DOHH2 (cell line): ENCODE results near the gene TNFRSF6B.

Source experiments
- H3F3A ChIP-seq: fragments of 200-600 bp; sonication (generic), shearing (Covaris generic); 2 replicates; pipeline ENCODE4 v1.6.0; 2016; ENCODE audit warnings: antibody characterized with exemption, mild to moderate bottlenecking; ENCODE audit not compliant: control insufficient read depth, insufficient read depth
- H3K27ac ChIP-seq: fragments of 200-600 bp; sonication (generic); 2 replicates; pipeline ENCODE4 v1.5.1; 2014; ENCODE audit warnings: low read depth, mild to moderate bottlenecking, low read length, moderate library complexity
- H3K27me3 ChIP-seq: fragments of 200-600 bp; sonication (generic); 2 replicates; pipeline ENCODE4 v1.6.1; 2014; ENCODE audit warnings: mild to moderate bottlenecking, low read length, mixed read lengths; ENCODE audit not compliant: control insufficient read depth
- H3K36me3 ChIP-seq: fragments of 200-600 bp; sonication (generic); 2 replicates; pipeline ENCODE4 v1.6.1; 2014; ENCODE audit warnings: mild to moderate bottlenecking, low read length, moderate library complexity, mixed read lengths; ENCODE audit not compliant: control insufficient read depth
- H3K4me1 ChIP-seq: fragments of 200-600 bp; sonication (generic); 2 replicates; pipeline ENCODE4 v1.6.1; 2014; ENCODE audit warnings: mild to moderate bottlenecking, low read length, mixed read lengths; ENCODE audit not compliant: control insufficient read depth
- H3K4me2 ChIP-seq: fragments of 200-600 bp; sonication (generic); 2 replicates; pipeline ENCODE4 v1.6.0; 2014; ENCODE audit warnings: mild to moderate bottlenecking, low read length, moderate library complexity
- H3K4me3 ChIP-seq: fragments of 200-600 bp; sonication (generic); 2 replicates; pipeline ENCODE4 v1.5.1; 2014; ENCODE audit warnings: mild to moderate bottlenecking, low read length, mixed read lengths
- H3K79me2 ChIP-seq: fragments of 200-600 bp; sonication (generic); 2 replicates; pipeline ENCODE4 v1.6.1; 2014; ENCODE audit warnings: mild to moderate bottlenecking, low read length, mixed read lengths; ENCODE audit not compliant: control insufficient read depth
- H3K9me2 ChIP-seq: fragments of 200-600 bp; sonication (generic); replicated peaks from 2 replicates; pipeline ENCODE4 v1.6.1; 2014; ENCODE audit warnings: mild to moderate bottlenecking, low read length, mixed read lengths; ENCODE audit not compliant: control insufficient read depth
- H3K9me3 ChIP-seq: fragments of 200-600 bp; sonication (generic); 2 replicates; pipeline ENCODE4 v1.6.1; 2014; ENCODE audit warnings: antibody characterized with exemption, low read length, mixed read lengths; ENCODE audit not compliant: control insufficient read depth, insufficient read depth
- H4K20me1 ChIP-seq: fragments of 200-600 bp; sonication (generic); 2 replicates; pipeline ENCODE4 v1.6.0; 2014; ENCODE audit warnings: low read depth, mild to moderate bottlenecking, antibody characterized with exemption, low read length, moderate library complexity; ENCODE audit not compliant: control insufficient read depth, insufficient read depth
- CTCF ChIP-seq: fragments of 200-600 bp; sonication (generic); IDR thresholded peaks from one replicate; pipeline ENCODE4 v1.5.1; 2014; ENCODE audit warnings: antibody characterized with exemption, mild to moderate bottlenecking, low read depth, low read length; ENCODE audit not compliant: poor library complexity, severe bottlenecking
- EZH2phosphoT487 ChIP-seq: fragments of 200-600 bp; sonication (generic); IDR thresholded peaks from 2 replicates; pipeline ENCODE4 v1.6.1; 2017; ENCODE audit warnings: borderline replicate concordance, mild to moderate bottlenecking, antibody characterized with exemption, low read length, moderate library complexity, mixed read lengths

Gene TNFRSF6B

GRCh38 chr20:63734111-63734945 is 37.9 kb downstream of the TNFRSF6B start:
- Histone ChIP-seq H3K9me3 (no peaks in the 10 kb centered on the region; the same call in 1 of the 2 replicates), H3K4me1 (peaks cover 54% of the 10 kb centered on the region), H4K20me1 (no peaks in the 10 kb centered on the region), H3K79me2 (peaks cover 29% of the 10 kb centered on the region), H3K4me2 (no peak overlapping the region), H3K27ac (no peak overlapping the region), H3K9me2 (no peaks in the 10 kb centered on the region), H3K27me3 (no peaks in the 10 kb centered on the region), H3K36me3 (peaks cover 49% of the 10 kb centered on the region), H3F3A (peaks cover 7% of the 10 kb centered on the region; the same call in 1 of the 2 replicates), H3K4me3 (no peak overlapping the region)
- TF ChIP-seq EZH2phosphoT487 (no peak), CTCF (no peak)

- Histone ChIP-seq H3F3A (peaks cover 7% of the 10 kb centered on the region; the same call in 1 of the 2 replicates), H3K27me3 (no peaks in the 10 kb centered on the region), H3K4me3 (no peak overlapping the region), H3K27ac (no peak overlapping the region), H3K4me1 (peaks cover 46% of the 10 kb centered on the region), H3K36me3 (peaks cover 41% of the 10 kb centered on the region), H3K4me2 (no peak overlapping the region), H3K79me2 (peaks cover 24% of the 10 kb centered on the region), H3K9me2 (no peaks in the 10 kb centered on the region), H3K9me3 (no peaks in the 10 kb centered on the region; the same call in 1 of the 2 replicates), H4K20me1 (no peaks in the 10 kb centered on the region)
- TF ChIP-seq CTCF (no peak), EZH2phosphoT487 (no peak)
These were observed 38.8 kb downstream of the TNFRSF6B start for GRCh38 chr20:63734946-63735858.

GRCh38 chr20:63735859-63736718 is 39.6 kb downstream of the TNFRSF6B start, which contains the start of gene LIME1:
TSS of gene LIME1 (plus strand) at chr20:63736664. CDS start at chr20:63737550, 886 bp downstream.
- H3K79me2 ChIP-seq = peaks cover 17% of the 10 kb centered on the region
- peaks cover 44% of the 10 kb centered on the region for H3K4me1 ChIP-seq
- H4K20me1 ChIP-seq = no peaks in the 10 kb centered on the region
- H3K9me3 ChIP-seq = no peaks in the 10 kb centered on the region; the same call in 1 of the 2 replicates
- H3K4me3 ChIP-seq = peak within 1 kb of the TSS; percentile 16; the same call in 1 of the 2 replicates
- peak within 1 kb of the TSS; percentile 43 for H3K4me2 ChIP-seq
- peaks cover 7% of the 10 kb centered on the region; the same call in 1 of the 2 replicates for H3F3A ChIP-seq
- H3K27me3 ChIP-seq = no peaks in the 10 kb centered on the region
- peaks cover 33% of the 10 kb centered on the region for H3K36me3 ChIP-seq
- H3K9me2 ChIP-seq = no peaks in the 10 kb centered on the region
- H3K27ac ChIP-seq = no peak within 1 kb of the TSS
- no peak for TF ChIP-seq EZH2phosphoT487
- no peak for TF ChIP-seq CTCF
